Left hindlimb (tissue), 1 donor: ENCODE results near the gene MN1.
A peak's percentile ranks its signal among the peaks of the same experiment; 100 is the strongest.

Experiments
- DNase-seq: peaks from one replicate; pipeline ENCODE4 v3.0.0-alpha.2; 2018

MN1 gene

DNA sequence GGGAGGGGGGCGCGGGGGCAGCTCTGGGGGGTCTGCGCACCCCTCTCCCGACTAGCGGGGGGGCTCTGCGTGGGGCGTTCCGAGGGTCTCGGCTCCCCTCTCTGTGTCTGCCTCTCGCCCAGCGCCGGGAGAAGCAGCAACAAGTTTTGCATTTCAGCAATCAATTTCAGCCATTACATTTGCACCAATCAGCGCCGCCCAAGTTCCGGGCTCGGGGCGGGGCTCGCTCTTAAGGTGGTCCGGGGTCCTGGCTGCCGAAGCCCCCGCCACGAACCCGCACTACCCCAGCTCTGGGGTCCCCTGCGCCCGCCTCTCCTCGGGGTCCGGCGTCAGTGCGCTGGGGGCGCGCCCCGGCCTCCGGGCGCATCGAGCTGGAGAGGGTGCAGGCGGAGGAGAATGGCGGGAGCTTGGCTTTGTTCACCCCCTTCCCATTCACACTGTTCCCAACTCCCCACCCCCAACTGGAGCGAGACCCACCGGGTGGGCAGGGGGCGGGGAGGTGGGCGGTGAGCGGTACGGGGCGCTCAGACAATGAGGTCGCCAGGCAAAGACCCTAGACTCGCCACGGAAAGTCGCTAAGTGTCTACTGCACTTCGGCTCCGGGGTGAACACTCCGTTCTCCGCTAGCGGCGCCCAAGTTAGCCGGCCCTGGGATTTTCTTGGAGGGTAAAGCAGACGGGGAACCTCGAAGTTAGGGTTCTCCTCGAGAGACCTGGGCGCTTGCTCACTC is at the start of gene MN1:
Gene MN1 (minus strand): TSS at position 141 of the 730 bp plus-strand sequence. CDS start 1,213 bp downstream, outside the sequence.
- DNase-seq = peak; percentile 81

- DNase-seq = peak; percentile 62
These were observed 48.5 kb upstream of the MN1 start for GRCh38 chr22:27850000-27850521.

DNA sequence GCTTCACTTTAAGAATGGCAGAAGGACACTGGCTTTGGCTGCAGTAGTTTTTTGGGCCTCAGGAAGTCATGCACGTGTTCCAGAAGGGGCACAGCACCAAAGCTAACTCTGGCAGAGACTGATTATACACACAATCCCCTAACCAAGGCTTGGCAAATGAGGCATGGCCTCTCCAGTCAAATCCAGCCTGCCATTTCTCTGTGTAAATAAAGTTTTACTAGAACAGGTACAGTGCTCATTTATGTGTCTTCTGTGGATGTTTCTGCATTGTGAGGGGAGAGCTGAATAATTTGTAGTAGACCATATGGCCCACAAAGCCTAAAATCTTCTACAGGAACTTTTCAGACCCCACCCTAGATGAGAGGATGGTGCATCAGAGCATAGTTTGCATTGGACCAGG is 46.4 kb upstream of the MN1 start:
- DNase-seq = no peak

DNA sequence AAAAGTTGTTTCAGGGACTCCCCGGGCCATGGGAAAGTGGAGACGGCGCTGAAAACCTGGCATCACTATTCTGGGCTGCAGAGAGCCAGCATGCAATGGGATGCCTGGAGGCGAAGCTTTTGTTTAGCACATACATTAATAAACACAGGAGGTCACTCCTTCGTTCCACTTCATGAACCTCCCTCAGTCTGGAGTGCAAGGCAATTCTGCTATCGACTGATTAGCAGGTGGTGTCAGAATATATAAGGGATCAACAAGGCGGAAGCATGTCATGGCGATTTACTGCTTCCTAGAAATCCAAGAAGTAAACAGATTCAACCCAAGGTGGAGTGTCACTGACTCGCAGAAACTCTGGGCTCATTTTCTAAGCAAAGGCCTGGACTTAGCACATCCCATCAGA is 45.4 kb upstream of the MN1 start:
- DNase-seq = no peak

DNA sequence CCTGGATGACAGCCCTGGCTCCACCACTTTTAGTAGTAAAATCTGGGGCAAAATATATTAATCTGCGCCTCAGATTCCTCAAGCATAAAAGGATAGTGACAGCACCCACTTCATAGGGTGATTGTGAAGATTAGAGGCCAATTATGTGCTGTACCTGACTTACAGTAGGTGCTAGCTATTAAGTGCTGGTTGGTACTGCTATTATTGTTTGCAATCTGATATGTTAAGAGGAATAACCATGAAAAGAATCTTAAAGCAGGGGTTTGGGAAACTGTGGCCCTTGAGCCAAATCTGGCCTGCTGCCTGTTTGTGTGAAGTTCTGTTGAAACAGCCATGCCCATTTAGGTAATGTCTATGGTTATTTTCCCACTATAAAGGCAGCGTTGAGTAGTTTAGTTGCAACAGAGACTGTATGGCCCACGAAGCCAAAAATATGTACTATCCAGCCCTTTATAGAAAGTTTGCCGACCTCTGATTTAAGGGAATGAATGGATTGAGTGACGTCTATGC is 44.7 kb upstream of the MN1 start:
- no peak for DNase-seq

DNA sequence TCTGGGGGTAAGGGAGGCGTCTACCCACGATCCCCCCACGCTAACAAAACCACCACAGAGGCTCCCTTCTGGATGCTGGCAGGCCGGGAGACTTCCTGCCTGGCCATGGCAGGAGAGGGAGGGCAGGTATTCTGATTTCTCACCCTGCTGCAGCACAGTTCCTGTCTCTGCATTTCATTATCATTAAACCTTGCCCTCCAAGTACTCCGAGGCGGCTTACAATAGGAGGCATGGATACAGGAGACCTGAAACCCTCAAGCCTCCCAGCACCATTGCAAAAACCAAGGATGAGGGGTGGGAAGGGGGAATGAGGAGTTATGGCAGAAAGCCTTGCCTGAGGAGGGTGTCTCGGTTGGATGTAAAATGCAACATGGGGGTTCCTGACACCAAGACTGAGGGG is 44.1 kb upstream of the MN1 start:
- DNase-seq = no peak

DNA sequence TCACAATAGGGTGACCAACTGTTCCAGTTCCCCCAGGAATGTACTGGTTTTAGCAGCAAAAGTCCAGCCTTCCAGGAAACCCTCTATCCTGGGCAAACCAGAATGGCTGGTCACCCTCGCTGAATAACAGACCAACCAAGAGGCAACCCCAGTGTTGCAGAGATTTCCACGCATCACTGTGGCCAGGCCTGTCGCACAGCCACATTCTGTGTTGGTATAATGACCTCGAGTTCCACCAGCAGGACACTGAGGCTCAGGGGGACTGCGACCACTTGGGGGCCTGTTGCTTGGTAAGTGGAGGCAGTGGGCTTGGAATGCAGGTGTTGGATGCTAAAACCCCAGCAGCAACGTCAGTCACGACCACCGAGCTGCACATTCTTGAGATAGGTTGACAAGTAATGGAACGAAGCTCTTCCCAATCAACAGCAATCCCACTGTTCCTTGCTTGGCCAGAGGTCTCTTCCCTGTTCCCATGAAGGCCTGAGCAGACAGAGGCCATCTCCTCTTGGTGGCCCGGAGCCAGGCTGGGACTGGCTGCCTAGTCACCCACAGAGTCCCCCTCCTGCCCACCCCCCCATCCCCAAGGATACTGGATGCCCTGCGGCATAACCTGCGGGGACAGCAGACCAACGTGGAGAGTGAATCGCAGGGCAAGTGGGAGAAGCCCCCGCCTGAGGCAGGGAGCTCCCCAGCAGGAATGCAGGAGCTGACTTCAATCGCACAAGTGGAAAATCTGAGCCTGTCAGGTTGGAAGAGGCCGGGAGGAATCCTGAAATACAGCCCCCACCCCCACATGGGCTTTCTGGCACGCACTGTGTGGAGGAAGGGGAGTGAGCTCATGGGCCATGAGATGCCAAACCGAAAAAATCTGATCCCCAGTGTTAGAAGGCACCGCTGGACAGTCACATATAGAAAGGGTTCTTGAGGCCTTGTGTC is 43.4 kb upstream of the MN1 start:
- peak; percentile 77 for DNase-seq

- DNase-seq = no peak
These were observed 42.7 kb upstream of the MN1 start for GRCh38 chr22:27844256-27844655.

DNA sequence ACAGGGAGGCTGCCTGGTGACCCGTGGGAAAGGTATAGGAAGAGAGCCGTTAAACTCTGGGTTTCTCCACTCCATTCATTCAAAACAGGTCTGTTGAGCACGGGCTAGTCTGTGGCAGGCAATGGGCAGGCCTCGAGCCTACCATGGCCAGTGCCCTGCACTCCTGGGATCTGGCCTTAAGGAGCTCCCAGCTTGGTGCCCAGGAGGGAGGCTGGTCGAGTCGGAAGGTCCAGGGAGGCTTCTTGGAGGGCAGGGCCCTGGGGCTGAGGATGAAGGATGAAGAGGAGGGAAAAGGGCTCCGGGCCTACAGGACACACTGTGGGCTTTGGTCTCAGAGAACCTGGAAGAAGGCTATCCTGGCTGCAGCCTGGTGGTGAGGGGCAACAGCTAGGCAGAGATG is 41.9 kb upstream of the MN1 start:
- DNase-seq = no peak

DNA sequence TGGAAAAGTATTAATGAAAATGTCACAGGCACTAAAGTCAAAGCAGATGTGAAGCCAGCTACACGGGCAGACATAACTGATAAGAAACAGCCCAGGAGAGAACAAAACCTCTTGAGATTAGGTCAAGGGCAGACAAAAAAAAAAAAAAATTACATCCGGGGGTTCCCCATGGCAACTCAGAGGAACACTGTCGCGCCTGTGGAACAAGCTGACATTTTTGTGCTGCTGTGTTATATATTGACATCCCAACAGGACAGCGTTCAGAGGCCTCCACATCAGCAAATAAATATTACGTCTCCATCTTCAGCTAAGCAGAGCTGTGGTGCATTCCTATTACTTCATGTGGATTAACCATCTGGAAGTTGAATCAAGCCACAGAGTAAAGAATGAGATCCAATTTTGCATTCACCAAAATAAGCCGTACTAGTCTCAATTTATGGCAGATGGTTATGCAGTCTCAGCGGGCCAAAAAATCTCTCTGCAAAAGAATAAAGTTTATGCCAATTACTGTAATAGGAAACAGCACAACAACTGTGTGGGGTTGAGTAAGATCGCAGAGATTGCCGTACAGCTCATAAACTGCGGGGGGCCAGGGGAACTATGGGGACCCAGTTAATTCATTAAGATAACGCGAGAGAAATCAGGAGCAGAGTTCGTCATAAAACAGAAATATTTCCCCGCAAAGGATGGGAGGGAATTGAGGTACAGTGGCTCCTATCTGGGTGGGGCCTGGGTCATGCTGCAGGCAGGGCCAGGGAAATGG is 41.3 kb upstream of the MN1 start:
- peak; percentile 56 for DNase-seq

GRCh38 chr22:27842201-27842600 is 40.6 kb upstream of the MN1 start:
- DNase-seq = no peak

DNA sequence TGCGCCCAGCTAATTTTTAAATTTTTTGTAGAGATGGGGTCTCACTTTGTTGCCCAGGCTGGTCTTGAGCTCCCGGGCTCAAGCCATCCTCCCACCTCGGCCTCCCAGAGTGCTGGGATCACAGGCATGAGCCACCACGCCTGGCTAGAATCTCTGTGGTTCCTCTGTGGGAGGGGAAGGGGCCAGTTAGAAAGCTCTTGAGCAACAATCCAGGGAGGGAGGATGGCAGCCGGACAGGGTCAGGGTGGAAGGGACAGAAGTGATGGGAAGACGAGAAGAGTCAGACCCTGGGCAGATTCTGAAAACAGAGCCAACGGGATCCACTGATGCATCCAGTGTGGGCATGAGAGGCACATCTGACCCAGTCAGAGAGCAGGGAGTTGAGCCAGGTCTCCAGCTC is 38.9 kb upstream of the MN1 start:
- no peak for DNase-seq

DNA sequence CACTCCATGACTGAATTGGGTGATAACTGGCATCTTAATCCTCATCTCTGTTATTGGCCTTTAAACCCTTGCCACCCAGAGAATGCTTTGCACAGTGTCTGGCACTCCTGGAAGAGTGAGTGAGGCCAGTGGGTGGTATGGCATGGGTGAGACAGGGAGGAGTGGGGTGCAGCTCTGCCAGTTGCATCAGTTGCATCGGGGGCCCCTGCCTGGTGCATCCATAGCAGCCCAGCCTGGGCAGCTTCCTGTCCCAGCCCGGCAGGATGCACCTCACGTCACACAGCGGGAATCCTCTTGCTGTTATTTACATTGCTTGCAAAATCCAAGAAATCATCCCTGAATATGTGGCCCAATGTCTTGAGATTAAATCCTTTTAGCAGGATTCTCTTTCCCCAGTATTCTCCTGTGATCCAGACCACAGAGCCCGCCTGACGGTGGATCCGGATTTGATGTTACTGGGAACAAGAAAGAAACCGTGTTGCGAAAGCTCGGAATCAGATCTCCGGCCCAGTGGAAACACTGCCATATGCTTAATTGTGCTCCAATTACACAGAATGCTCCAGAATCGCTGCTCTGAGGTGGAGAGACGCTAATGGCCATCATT is 37.6 kb upstream of the MN1 start:
- DNase-seq = no peak

DNA sequence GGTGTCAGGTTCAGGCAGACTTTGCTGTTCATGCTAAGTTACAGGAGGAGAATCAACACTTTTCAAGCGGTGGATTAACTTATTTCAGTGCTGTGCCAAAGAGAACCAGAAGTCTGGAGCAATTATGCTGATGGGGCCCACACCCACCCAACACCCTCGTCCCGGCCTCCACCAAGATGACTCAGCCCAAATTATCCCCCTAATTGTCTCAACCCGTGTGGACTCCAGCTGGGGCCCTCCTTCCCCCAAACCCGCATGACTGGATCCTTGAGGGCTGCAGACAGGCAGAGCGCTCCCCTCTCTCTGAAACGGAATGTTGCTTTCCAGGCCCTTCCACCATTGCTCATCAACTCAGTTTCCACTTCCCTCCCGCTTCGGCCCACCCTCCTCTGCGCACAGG is 34.6 kb upstream of the MN1 start:
- no peak for DNase-seq

DNA sequence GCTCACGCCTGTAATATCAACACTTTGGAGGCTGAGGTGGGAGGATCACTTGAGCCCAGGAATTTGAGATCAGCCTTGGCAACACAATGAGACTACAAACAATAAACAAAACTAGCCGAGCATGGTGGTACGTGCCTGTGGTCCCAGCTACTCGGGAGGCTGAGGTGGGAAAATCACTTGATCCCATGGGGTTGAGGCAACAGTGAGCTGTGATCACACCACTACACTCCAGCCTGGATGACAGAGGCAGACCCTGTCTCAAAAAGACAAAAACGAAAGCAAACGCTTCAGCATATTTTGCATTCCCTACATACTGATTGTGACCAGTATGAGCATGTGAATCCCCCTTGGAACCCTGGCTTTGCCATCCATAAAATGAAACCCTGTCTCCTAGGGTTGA is 33.9 kb upstream of the MN1 start:
- no peak for DNase-seq

DNA sequence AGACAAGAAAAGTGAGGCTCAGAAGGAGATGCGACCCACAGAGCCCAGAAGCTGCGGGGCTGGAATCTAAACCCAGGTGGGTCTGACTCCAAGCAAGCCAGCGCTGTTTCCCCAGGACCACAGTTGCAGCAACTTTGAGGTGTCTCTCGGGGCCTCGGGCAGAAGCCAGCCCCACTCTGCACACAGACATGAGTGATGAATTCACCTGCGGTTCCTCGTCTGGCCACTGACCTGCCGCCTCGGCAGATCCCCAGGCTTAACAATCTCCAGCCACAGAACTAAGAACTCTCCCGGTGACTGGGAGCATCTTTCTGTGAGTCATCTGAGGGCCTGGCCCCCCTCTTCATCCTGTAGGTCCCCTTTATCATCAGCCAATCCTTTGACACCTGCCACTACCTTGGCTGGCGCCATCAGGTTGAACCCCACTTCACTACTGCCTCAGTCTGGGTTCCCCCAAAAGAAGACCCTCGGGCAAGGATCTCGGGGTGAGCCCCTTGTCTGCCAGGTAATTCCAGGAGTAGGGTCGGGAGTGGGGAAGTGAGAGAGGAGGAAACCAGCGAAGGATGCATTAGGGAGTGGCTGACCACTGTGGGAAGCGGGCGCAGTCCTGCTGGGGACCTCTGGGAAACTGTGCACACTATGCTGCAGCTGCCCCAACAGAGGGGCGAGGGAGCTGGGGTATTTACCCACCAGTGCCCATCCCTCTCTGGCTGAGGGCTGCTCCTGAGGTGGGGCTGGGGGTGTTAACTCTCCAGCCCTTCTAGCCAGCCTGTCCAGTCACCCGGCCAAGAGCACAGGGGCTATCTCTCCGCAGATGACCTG is 33.0 kb upstream of the MN1 start:
- no peak for DNase-seq

- no peak for DNase-seq
These were observed 32.2 kb upstream of the MN1 start for GRCh38 chr22:27833803-27834202.

DNA sequence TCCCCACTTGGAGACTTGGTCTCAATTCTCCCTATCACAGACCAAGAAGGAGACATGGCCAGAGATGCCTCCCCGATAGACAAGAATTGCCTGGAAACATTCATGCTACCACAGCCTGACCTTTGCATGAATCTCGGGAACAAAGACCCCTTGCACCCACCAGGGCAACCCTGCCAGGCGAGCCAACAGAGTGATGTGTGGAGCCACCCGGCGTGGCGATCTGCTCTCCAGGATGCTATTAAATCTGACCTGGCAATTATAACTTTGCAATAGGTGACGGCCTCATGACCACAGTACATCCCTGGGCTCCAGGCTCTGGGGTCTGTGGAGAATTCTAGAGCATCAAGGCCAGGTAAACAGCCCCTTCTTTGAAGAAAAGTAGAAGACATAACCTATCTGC is 31.1 kb upstream of the MN1 start:
- no peak for DNase-seq

DNA sequence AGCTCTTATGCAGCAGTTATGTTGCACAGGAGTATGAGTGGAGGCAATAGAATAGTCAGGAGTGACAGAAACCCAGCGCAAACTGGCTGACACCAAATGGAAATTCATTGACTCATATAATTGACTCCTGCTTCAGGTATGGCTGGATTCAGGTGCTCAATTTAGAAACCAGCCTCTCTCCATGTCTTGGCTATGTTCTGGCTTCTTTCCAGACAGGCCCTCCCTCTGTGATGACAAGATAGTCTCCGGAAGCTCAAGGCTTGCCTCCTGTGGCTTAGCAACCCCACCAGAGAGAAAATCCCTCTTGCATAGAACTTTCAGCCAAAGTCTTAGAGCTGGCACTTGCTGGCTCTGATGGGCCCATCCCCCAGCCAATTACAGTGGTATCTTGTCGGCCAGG is 28.1 kb upstream of the MN1 start:
- DNase-seq = no peak

DNA sequence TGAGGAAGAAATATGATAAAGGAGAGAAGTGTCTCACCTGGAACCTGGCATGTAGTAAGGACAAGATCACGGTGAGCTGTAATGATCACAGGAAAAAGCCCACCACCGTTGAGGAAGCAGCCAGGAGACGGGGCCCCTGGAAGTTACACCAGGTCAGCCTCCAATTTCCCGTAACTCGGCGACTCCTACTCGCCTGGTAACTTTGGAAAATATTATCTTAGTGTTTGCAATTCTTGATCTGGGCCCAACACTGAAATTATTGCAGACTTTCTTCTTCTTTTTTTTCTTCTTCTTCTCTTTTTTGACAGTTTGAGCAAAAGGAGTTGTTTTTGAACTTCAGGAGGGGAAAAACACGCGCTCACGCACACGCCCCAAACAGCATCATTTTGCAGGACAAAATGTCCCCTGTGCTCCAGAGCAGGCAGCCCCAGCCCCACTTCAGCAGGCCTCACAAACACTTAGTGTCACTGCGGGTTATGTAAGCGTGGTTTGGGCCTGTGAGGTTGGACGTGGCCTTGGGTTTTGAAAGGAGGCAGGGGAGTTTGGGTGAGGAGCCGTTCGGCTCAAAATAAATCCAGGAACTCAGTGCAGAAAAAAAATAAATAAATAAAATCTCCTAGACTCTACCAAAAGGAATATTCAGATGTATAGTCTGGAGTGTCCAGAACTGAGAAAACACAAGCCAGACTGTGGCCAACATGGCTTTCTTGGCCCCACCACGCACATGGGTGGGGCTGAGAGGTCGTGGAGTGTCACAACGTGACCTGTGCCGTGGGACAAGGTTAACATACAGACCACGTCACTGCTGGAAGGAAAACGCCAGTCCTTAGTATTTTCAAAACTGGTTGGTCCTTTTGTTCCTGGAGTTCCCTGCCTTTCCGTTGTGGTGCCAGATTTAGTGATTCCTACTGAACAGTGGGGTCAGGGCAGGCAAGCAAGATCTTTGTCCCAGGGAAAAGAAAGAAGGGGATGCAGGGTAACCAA is 26.3 kb upstream of the MN1 start:
- DNase-seq = no peak
